Fibroblast of skin of left quadriceps (primary cell): ENCODE measurements around the gene PRDX2.
"Not testable (repeated sequence)": the region's sequence is repeated elsewhere in the genome, so short reads cannot be mapped to it uniquely, and the experiment has no call there.

Experiments
- DNase-seq, 2 experiments: peaks; one replicate each; pipeline ENCODE4 v3.0.0-alpha.2; 2013; ENCODE audit warnings: low read depth in 2 of 2

PRDX2 gene

GRCh38 chr19:12801466-12802266 lies at the start of gene PRDX2, which contains the start of gene THSD8:
TSS of gene PRDX2 (minus strand) at chr19:12801800. CDS start at chr19:12801261, 539 bp downstream.
TSS of gene THSD8 (plus strand) at chr19:12802069. CDS start at chr19:12802072, 3 bp downstream.
- no peak for DNase-seq

DNA sequence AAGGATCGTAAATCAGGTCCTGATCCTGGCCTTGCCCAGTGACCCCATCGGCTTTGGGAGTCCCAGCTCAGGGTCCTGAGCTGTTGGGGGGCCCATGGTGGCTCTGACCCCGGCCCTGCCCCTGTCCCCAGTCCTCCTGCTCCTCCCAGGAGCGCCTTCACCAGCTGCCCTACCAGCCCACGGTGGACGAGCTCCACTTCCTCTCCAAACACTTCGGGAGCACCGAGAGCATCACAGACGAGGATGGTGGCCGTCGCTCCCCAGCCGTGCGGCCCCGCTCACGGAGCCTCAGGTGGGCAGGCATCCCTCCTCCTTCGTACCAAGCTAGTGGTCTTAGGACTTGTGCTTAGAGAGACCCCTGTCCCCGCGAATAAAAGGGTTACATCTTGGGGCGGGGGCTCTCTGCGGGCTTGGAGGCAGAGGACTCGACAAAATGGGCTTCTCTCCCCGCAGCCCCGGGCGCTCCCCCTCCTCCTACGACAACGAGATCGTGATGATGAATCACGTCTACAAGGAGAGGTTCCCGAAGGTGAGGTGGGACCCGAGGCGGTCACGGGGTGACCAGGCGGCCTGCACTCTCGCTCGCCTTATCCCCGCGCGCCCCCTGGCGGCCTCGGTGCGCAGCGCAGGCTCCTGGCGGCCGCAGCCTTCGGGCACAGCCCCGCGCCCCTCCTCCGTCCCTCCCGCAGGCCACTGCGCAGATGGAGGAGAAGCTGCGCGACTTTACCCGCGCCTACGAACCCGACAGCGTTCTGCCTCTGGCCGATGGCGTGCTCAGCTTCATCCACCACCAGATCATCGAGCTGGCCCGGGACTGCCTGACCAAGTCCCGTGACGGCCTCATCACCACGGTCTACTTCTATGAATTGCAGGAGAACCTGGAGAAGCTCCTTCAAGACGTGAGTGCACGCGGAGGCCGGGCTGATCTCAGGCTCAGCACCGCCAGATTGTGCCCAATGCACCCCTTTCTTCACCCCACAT lies 45.8 kb upstream of the PRDX2 start:
- peak; percentile 32 to 39 for DNase-seq

- not testable (repeated sequence) for DNase-seq
Measured at GRCh38 chr19:12846613-12847012, 45.0 kb upstream of the PRDX2 start.

DNA sequence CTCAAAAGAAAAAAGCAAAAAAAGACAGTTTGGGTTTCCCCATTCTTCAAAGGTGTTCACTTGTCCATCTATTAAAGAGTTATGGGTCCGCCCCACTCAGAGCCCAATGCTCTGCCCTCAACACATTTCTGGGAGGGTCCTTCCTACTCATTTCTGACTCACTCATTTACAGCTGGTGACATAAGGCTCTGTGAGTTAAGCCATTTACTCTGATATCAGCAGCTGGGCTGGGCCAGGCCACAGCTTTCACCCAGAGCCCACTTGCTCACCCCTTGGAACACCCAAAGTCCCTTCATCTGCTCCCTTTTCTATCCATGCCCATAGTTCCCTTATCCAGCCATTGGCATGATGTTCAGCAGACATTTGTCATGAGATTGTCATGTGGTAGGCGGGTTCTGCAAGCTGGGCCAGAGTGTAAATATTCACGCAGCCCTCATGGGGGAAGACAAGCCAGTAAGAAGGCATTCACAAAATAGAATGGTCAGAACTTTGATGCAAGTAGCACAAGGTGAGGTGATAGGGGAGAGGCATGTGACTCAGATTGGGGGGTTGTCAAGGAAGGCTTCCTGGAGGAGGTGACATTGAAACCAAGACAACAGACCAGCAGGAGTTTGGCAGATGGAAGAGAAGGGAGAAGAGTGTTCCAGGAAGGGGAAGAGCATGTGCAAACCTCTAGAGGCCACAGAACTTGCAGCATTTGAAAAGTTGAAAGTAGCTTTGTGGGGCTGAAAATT lies 42.6 kb upstream of the PRDX2 start:
- DNase-seq = no peak

DNA sequence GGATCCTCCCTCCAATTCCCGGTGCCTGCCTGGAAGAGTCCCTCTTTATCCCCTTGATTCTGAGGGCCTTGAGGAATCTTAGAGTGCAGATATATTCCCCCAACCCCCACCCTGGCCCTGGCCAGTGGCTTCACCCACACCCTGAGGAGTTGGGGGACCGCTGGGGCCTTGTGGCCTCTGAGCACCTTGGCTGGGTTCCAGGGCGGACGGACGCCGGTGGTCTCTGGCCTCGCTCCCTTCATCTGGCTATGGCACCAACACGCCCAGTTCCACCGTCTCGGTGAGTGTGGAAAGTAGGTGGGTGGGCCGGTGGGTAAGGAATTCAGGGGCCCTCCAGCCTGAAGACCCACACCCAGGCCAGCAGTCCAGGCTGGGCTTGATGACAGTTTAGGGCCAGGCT lies 41.7 kb upstream of the PRDX2 start:
- DNase-seq = no peak

DNA sequence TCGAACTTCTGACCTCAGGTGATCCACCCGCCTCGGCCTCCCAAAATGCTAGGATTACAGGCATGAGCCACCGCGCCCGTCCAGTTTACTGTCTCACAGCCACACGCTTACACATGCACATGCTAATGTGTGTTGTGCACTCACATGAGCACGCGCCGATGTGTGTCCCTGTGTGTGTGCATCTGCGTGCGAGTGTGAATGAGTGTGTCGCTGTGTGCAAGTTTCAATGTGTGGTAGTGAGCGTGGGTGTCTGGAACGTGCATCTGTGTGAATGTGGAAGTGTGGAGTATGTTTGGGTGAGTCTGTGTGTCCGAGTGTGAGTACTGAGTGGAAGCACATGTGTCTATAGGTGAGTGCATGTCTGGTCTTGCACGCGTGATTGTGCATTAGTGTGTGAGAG lies 40.9 kb upstream of the PRDX2 start:
- no peak for DNase-seq

DNA sequence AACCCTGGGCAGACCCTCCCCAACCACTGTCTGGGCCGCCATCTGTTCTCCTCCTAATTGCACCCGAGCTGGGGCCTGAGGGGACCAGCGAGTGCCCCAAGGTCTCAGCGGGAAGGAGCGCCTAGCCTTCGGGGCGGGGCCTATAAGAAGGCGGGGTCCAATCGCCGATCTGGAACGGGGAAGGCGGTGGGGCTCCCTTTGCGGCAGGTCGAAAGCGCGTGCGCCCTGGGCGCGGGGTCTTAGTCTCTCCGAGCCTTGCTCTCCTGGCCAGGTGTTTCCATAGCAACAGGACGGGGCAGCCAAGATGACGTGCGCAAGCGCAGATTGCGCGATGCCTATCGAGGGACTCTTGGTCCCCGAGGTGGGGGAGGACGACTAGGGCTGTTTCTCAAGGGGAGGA lies 39.5 kb upstream of the PRDX2 start:
- no peak for DNase-seq

- DNase-seq = peak in 1 of 2 experiments; percentile 21
Measured at GRCh38 chr19:12840091-12841079, 38.8 kb upstream of the PRDX2 start.

- no peak for DNase-seq
Measured at GRCh38 chr19:12838886-12839756, 37.5 kb upstream of the PRDX2 start.

DNA sequence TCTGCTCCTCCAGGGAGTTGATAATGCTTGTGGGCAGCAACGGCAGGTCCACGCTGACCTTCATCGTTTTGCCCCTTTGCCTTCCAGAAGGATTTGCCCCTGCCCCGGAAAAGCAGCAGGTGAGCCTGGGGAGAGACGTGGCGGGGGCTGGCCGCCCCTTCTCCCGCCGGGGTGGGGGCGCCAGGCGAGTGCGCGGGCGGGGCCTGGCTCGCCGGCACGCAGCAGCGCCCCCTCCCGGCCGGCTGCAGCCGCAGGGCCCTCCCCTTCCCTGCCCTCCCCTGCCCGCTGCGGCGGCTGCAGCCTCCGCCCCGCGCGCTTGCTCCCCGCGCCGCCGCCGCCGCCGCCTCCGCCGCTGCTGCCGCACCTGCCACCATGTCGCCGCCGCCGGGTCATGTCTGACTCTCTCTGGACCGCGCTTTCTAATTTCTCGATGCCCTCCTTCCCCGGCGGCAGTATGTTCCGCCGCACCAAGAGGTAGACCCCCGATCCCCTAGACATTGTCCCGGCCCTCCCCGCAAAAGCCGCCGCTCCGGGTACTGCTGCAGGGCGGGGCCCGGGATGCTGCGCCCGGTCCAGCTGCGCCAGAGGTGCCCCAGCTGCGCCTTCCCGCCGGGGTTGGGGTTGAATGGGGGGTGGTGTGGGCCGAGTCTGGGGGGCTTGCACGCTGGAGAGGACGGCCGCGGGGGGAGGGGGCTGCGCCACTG lies 36.7 kb upstream of the PRDX2 start, which contains the start of gene MAST1:
TSS of gene MAST1 (plus strand) at position 334 of the 704 bp plus-strand sequence. CDS start at position 392, 58 bp downstream.
- no peak for DNase-seq

DNA sequence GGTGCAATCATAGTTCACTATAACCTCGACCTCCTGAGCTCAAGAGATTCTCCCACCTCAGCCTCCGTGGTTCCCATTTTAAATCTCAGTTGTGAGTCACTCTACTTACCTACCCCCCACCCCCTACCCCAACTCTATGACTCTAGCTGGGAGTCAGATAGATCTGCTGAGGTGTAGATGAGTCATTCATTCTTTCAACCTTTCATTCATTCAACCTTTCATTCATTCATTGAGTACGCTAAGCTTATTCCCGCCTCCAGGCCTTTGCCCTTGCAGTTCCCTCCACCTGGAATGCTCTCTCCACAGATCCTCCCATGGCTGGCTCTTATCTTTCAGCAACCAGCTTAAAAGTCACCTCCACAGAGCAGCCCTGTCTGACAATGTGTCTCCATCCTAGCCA lies 35.6 kb upstream of the PRDX2 start:
- DNase-seq = no peak

- DNase-seq = no peak
Measured at GRCh38 chr19:12836529-12836863, 34.9 kb upstream of the PRDX2 start.

- DNase-seq = no peak
Measured at GRCh38 chr19:12834976-12835757, 33.6 kb upstream of the PRDX2 start.

DNA sequence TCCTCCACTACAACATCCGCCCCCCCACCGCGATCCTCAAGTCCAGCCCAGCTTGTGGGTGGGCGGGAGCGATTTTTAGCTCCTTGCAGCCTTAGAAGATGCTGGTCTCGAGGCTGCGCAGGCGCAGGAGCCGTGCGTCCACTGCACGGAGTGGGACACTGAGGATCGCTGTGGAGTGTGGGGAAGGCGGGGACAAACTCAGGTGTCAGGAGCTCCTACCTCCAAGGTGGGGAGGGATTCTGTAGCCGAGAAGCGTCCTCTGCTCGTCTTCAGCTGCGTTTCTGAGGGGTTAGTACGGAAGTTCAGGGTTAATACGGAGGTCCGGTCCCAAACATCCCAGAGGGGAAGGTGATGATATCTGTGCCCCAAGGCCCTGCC lies 33.0 kb upstream of the PRDX2 start, which contains the start of gene RTBDN:
TSS of gene RTBDN (minus strand) at position 14 of the 378 bp plus-strand sequence. CDS start 4,600 bp downstream, outside the sequence.
- DNase-seq = no peak

DNA sequence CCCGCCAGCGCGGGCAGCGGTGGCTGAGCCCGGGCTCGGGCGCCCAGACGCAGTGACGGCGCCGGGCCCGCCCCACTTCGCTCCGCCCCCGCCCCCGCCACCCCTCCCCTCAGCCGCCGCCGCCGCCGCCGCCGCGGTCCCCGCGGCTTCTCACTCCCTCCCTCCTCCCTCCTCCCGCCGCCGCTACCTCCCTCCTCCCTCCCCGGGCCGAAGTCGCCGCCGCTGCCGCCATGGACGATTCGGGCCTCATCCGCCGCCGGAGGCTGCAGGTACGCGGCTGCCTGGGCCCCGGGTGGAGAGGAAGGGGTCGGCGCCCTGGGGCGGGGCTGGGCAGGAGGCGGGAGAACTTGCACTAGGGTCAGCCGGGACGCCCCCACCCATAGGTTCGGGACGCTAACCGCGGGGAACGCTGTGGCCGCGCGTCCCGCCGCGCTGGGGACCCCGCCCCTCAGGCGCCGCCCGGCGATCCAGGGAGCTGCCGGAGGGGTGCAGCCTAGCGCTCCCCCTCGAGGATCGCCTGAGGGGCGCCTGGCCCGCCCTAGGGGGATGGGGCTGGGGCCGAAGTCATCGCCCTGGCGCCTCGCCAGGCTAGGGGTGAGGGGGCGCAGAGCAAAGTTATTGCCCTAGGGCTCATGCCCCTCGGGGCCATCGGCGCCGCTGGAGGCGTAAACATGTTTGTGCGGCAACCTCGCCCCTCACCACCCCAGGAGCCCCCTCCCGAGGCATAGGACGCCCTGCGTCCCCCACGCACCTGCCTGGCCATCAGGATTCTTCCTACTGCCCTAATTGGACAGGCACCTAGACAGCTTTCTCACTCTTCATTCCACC lies 32.4 kb upstream of the PRDX2 start:
- DNase-seq = no peak

GRCh38 chr19:12833418-12833737 lies 31.8 kb upstream of the PRDX2 start:
- DNase-seq = no peak

DNA sequence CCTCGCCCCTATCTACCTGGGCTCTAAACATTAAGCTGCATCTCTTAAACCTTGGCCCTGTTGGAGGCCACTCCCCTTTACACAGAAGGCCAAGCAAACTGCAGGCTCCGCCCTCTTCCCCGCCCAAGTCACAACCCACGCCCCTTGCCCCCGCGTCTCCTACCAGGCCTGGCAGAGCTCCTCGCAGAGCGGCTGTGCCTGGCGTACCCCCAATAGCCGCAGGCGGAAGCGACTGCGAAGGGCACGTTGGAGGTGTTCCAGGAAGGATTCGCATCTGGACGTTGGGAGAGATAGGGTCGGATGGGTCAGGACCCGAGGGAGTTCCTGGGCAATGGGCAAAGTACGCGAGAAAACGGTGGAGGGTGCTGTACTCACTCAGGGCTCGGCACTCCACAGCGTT lies 26.9 kb upstream of the PRDX2 start:
- DNase-seq = no peak
